Stimulated activated CD8-positive, alpha-beta memory T cell treated with anti-CD3 and anti-CD28 coated beads, Interleukin-4, amount 100 ng/mL, for 1 hour (primary cell): Measurements from ENCODE around the gene BBS9.

Source experiments
- DNase-seq, 2 donors: peaks; one replicate each; pipeline ENCODE4 v3.0.0-alpha.2; 2020; ENCODE audit warnings: low read depth in 2 of 2, low spot score in 1 of 2

The BBS9 gene

DNA sequence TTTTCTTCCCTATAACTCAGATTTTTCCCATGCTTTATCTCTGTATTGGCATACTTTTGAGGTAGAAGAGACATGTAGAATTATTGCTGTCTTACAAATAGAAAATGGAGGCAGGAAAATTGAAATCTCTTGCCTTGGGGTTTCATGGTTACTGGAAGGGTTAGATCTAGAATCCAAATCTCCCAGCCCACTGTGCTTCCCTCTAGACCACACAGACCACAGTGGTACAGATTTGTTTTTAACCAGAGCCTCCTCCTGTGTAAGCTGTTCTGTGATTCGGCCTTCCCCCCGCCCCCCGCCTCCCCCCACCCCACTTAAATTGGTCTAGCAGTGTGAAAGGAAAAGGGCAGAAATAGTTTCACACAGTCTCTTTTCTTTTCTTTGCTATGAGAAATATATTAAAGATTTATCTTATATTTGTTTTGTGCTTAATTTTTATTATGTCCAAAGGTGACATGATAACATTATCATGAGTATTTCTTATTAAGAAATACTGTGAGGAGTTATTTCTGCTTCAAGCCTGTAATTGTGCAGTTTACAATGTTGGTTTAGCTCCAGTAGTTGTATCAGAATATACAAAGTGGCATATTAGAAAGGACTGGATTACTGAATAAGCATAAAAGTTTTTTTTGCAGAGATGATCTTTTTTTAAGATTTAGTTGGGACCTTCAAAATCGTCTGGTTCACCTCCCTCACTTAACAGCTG, 407.2 kb downstream of the BBS9 start:
- no peak for DNase-seq

DNA sequence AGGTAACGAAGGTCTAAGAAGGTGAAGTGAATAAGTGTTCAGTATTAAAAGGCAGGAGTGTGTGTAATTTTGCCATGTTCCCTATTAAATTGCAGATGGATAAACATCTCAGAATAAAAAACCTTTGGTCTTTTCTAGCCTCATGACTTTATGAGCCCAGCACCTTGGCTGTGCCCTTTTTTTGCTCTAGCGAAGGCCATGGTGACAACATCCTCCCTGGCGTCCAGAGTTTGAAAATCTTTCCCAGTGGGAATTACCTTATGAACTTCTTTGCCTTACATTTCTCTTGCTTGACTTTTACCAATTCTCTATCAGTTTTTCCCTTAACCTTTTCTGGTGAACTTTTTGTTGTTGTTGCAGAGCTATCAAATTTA, 407.7 kb downstream of the BBS9 start:
- no peak for DNase-seq

DNA sequence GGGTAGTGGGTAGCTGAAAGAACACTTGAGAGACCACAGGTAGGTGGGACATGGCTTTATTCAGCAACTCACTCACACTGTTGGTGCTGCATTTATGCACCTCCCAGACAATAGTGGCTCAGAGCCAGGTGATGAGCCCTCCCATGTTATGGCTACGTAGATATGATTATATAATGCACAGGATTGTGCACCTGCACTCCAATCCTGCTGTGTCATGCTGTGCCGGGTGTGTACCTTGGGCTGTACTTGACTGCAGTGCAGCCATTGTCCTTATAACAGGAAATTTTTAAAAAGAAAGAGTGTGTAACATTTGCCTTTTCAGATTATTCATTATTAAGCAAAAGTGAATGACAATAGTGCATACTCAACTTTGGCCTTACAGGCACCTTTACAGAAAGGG, 409.8 kb downstream of the BBS9 start:
- no peak for DNase-seq

GRCh38 chr7:33539659-33540400, 410.5 kb downstream of the BBS9 start:
- DNase-seq: no peak

- no peak for DNase-seq
These were observed 418.5 kb downstream of the BBS9 start for GRCh38 chr7:33547880-33548279.

GRCh38 chr7:33550363-33550762, 421.0 kb downstream of the BBS9 start:
- no peak for DNase-seq

- no peak for DNase-seq
These were observed 421.6 kb downstream of the BBS9 start for GRCh38 chr7:33550979-33551378.

DNA sequence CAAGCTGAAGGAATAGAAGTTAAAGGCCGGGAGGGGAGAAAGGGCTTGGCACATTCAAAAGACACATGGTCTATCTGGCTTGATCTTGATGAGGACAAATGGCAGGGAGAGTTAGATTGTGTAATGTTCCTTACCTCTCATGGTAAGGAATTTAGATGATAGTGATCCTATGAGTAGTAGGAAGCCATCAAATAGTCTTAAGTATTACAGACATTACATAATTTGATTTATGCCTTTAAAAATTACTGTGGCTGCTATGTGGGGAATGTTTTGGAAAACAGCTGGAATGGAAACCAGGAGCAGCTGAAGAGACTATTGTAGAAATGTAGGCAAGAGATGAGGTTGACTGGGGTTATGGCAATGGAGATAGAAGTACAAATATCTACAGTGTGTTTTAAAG, 424.7 kb downstream of the BBS9 start:
- DNase-seq: no peak

DNA sequence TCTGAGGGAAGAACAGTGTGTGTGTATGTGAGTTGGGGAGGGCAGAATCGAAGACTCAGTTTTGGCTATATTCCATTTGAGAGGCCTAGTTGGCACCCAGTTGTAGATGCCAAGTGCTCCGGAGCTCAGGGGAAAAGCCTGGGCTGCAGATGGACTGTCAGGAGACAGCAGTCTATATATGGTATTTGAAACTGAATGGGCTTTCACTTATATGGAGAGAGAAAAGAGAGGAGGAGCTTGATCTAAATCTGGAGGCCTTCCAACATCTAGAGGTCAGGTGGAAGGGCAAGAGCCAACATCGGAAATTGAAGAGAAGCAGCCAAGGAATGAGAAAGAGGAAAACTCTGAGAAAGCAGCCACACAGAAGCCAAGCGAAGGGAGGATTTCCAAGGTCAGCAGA, 425.2 kb downstream of the BBS9 start:
- no peak for DNase-seq

DNA sequence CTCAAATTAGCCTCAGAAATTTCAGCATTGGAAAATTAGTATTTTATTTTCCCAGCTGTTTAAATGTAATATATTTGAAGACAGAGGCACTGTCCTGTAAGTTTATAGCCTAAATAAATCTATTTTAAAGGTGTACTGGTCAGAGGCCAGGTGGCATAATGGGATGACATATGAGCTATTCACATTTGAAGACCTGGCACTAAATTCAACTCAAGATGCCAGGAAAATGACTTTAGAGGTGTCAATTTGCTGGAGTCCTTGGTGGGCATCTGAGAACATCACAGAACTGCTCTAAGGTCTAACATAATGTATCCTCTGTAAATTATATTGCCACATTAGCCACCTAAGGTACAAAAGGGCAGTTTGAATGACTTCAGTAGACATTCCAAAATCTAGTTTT, 427.1 kb downstream of the BBS9 start:
- no peak for DNase-seq

DNA sequence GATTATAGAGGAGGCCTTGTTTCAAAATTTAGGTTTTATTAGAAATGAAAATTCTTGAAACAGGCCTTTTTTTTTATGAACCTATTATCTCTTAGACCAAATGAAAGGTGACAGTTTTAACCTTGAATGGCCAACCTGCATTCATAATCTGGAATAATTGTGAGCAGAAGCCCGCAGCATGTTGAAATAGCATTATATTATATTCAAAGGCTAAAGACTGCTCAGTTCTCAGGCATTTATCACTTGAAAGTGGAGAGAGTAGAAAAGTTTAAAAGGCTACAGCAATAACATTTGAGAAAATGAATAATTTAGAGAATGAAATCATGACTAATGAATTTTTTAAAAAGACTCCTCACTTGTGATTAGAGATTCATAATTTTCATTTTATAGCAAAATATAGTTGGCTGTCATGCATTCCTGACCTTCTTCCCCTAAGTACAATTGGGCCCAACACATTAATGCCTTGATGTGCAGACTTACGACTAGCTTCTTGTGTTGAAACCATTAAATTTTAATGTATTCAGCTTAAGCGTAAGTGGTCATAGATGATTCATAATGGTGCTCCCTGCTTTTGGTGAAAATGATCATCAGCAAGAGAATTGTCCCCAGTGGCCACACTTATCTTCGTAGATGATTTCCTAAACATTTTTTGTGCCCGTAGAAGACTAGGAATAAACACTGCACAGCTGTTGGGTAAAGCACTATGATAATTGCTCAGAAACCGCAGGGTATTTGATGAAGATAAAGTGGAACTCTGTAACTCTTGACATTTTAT, 429.4 kb downstream of the BBS9 start:
- DNase-seq: no peak

- no peak for DNase-seq
These were observed 430.0 kb downstream of the BBS9 start for GRCh38 chr7:33559324-33559710.

- DNase-seq: no peak
These were observed 433.6 kb downstream of the BBS9 start for GRCh38 chr7:33562996-33563395.

DNA sequence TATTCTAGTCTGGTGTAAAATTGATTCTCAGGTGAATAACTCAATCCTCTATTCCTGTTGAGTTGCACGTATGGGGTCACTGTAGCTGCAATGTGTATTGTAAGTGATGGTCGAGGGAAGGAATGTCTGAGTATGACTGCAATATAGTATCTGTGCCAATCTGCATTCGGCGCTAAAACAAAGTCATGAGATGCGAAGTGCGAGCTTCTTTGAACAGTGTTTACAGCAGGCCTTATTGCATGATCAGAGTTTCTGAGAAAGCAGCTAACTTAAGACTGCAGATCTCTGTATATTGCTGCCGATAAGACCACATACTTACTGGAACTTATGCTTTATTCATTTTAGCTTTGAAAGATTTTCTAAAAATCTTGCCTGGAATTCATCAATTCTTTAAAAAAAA, 434.3 kb downstream of the BBS9 start:
- no peak for DNase-seq

- no peak for DNase-seq
These were observed 448.8 kb downstream of the BBS9 start for GRCh38 chr7:33578166-33578565.

DNA sequence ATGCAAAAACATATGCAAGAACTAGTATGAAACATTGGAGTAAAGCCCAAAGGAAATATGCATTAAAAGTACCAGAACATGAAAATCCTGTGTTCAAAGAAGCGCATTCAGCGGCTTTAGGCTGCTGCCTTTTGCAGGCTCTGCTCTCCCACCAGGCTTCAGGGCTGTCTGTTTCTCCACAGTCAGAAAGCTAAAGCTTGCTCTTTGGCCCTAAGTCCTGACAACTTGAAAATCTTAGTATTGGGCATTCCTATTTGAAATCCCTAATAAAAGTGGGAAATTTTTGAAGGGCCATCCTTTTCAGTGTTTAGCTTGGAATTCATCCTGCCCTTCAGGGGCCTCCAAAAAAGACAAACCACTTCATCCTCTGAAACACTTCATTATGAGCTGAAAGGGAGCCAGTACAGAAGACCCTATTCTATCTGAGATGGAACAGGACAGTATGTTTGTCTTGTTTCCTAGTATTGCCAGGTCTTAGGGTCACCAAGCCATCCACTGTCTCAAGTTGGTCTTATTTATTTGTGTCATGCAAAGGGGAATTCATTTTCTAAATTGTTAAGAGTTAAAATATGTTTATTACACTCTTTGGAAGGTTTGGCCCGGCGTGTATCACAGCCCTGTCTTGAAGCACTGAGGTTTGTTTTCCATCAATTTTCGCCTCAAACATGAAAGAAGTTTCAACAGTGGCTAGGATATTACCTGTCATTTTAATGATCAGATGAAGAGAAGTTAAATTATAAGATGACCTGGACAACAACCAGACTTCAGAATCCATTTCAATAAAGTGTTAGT, 449.7 kb downstream of the BBS9 start:
- DNase-seq: no peak

DNA sequence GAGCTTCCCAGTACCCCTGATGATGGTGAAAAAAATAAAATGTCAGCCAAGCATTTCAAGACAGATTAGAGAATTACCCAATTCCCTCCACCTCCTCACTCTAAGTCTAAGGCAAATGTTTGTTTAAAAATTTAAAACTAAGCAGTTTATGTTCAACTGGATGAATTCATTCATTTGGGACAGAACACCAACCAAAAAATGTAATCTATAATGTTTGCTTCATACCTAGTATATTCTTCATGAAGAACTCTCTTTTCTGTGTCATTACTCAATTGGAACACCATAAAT, 450.3 kb downstream of the BBS9 start:
- DNase-seq: no peak

DNA sequence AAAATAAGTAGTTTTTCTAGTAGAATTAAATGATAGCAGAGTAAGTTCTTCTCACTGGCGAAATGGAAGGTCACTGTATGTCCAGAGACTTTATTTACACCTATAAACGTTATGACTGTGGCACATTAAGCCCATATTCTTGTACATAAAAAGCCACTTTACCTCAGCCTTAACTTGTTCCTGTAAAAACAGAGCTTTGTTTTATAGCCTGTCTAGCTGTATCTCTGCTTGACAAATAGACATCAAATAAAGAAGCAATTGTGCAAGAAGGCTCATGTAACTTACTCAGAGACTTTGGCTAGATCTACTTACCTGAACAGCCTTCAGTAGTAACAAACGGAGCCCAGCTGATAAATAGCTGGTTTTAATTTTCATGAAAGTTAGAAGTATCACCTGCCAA, 451.9 kb downstream of the BBS9 start:
- DNase-seq: no peak

DNA sequence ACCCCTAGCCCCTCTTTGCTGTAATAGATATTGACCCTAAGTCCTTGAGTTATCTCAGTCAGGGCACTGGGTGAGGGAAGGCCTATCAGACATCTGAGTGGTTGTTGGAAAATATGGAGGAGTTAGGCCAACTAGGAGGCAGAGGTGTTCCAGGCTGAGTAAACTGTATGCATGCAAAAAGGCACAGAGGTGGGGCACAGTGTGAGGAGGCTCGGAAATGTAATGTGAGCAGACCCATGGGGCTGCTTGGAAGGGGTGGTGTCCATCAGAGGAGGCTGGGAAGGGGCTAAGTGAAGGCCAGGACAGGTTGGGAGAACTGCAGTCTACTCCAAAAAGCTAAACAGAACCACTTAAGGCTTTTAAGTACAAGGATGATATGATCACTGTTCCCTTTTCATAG, 452.7 kb downstream of the BBS9 start:
- no peak for DNase-seq

GRCh38 chr7:33582533-33582932, 453.2 kb downstream of the BBS9 start:
- no peak for DNase-seq

DNA sequence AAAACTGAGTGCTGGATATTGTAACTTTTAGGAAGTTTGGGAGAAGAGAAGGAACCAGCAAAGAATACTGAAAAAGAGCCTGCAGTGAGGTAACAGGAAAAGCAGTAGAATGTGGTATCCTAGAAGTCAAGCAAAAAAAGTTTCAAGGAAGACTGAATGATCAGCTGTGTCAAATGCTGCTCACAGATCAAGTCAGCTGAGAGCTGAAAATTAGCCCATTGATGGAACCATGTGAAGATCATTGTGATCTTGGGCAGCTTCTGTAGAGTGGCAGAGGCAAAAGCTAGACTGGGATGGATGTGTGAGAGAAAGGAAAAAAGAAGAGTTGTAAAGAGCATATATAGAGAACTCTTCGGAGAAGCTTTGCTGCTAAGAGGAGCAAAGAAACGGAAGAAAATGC, 460.5 kb downstream of the BBS9 start:
- no peak for DNase-seq

DNA sequence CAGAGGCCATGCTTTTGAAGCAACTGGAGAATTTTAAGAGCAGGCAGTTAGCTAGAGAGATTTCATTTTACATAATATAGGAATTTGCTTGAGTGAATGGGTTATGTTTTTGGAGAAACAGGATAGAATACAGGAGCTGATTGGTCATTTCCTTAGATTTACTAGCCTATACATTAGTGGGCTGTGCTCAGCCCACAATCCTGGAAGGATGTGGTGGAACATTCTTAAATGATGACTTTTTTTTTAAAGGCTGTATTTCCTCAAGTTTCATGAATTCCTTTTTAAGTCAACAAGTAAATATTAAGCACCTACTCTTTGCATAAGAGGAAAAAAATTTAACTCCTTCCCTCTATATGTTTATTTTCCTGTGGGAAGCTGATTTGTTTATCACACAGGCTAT, 461.6 kb downstream of the BBS9 start:
- DNase-seq: no peak
